Fibroblast of skin of left biceps (primary cell): ENCODE measurements around the gene PRG3.
"Not testable (repeated sequence)": the region's sequence is repeated elsewhere in the genome, so short reads cannot be mapped to it uniquely, and the experiment has no call there.

Experiments used
- DNase-seq, 2 experiments: peaks; one replicate each; pipeline ENCODE4 v3.0.0-alpha.2; 2013; ENCODE audit warnings: low read depth in 2 of 2

PRG3 gene

GRCh38 chr11:57336856-57337255 is 44.1 kb downstream of the PRG3 start:
- DNase-seq = not testable (repeated sequence)

- no peak for DNase-seq
Measured at GRCh38 chr11:57336111-57336666, 44.8 kb downstream of the PRG3 start.

GRCh38 chr11:57335343-57336110 is 45.4 kb downstream of the PRG3 start, which contains the start of gene SSRP1:
Gene SSRP1, minus strand, starts transcription at chr11:57335892. Its CDS starts 771 bp downstream, at chr11:57335121.
- DNase-seq = peak; percentile 60 to 64

- DNase-seq = no peak
Measured at GRCh38 chr11:57335023-57335342, 46.0 kb downstream of the PRG3 start.

GRCh38 chr11:57332694-57333440 is 48.1 kb downstream of the PRG3 start:
- no peak for DNase-seq

- no peak for DNase-seq
Measured at GRCh38 chr11:57331720-57332119, 49.2 kb downstream of the PRG3 start.

- no peak for DNase-seq
Measured at GRCh38 chr11:57330029-57330428, 50.9 kb downstream of the PRG3 start.

GRCh38 chr11:57327721-57328120 is 53.2 kb downstream of the PRG3 start:
- DNase-seq = no peak
